Omental fat pad (tissue), 4 donors: ENCODE results near the gene LDLR. TPM values are rescaled to one million over a fixed set of nuclear protein-coding genes. Genes with fewer than 3 reads are reported as not detected.

ENCODE experiments used
- ATAC-seq: fragments of 150-250 bp; one replicate; pipeline ENCODE4 v1.9.1; 2016; ENCODE audit warnings: mild to moderate bottlenecking, moderate library complexity; ENCODE audit not compliant: low FRiP score
- DNase-seq: peaks from one replicate; pipeline ENCODE4 v3.0.0-alpha.2; 2019; ENCODE audit warnings: low spot score
- CTCF ChIP-seq, 3 donors: fragments of 450-650 bp; IDR thresholded peaks; one replicate each; pipeline ENCODE4 v1.5.1; 2016 to 2017; ENCODE audit warnings: antibody characterized with exemption in 3 of 3, mild to moderate bottlenecking in 3 of 3, moderate library complexity in 2 of 3
- total RNA-seq, 4 donors: library from RNA; depleted of rRNA; stranded (reverse); fragments of >200 nt; gene quantifications; one replicate each; pipeline ENCODE4 v1.1.0, GENCODE V29; 2016

The LDLR gene
- total RNA-seq, result 100 to 1,000 TPM in 2 of 4 donors, 10 to 100 TPM in 2; 21.2 to 397 (median 114) TPM

DNA sequence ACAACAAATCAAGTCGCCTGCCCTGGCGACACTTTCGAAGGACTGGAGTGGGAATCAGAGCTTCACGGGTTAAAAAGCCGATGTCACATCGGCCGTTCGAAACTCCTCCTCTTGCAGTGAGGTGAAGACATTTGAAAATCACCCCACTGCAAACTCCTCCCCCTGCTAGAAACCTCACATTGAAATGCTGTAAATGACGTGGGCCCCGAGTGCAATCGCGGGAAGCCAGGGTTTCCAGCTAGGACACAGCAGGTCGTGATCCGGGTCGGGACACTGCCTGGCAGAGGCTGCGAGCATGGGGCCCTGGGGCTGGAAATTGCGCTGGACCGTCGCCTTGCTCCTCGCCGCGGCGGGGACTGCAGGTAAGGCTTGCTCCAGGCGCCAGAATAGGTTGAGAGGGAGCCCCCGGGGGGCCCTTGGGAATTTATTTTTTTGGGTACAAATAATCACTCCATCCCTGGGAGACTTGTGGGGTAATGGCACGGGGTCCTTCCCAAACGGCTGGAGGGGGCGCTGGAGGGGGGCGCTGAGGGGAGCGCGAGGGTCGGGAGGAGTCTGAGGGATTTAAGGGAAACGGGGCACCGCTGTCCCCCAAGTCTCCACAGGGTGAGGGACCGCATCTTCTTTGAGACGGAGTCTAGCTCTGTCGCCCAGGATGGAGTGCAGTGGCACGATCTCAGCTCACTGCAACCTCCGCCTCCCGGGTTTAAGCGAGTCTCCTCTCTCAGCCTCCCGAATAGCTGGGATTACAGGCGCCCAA lies at the start of gene LDLR:
Gene LDLR, plus strand, starts transcription at position 210 of the 760 bp plus-strand sequence. Its CDS starts 86 bp downstream, at position 296.
- ATAC-seq (peak; percentile 46), DNase-seq (peak; percentile 67)
- no peak for TF ChIP-seq CTCF (IDR thresholded peaks at IDR 0.05)

GRCh38 chr19:11041194-11041593 lies 48.1 kb upstream of the LDLR start:
- DNase-seq (no peak), ATAC-seq (no peak)
- TF ChIP-seq CTCF (IDR thresholded peaks at IDR 0.05), result no peak

DNA sequence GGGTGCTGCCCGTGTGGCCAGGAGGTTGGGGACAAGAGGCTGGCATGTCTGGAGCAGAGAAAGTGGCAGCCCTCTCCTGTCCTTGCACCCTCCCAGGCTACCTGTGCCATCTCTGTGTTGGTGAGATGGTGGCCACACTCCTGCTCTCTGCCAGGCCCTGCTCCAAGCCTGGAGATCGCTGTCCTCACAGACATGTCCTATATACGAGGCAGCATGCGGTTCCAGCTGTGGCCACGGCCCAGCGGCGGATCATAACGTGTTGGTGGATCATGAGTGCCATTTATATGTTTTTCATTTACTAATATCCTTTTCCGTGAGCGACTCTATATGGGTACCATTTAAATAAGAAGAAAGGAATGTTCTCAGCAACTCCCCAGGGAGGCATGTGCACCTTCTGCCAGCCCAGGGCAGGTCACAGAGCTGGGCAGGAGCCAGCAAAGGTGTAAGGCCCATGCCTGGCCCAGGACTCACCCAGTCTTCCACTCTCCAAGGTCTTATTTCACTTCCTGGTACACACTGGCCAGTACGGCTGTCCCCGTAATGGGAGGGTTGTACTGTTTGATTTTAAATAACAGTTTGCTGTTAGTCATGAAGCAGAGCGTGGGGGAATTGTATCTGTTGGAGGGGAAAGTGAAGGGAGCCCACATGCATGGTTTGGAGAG lies 47.2 kb upstream of the LDLR start:
- no peak for ATAC-seq
- TF ChIP-seq CTCF (IDR thresholded peaks at IDR 0.05), result no peak
- no peak for DNase-seq

DNA sequence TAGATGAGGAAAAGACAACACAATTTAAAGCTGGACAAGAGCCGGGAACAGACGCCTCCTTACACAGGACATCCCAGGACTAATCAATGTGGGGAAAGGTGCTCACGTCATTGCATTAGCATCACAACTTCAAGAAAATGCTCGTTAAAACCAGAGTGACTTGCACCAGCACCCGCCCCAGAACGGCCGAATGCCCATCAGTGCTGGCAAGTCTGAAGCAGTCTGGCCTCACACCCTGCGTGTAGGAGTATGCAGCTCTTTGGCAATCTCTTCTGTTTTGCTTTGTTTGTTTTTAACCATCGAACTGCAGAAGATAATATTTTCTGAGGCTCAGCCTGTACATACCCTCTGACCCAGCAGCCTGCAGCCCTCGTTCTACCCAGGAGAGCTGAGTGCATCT lies 44.8 kb upstream of the LDLR start:
- no peak for TF ChIP-seq CTCF (IDR thresholded peaks at IDR 0.05)
- peak; percentile 66 for ATAC-seq
- no peak for DNase-seq

DNA sequence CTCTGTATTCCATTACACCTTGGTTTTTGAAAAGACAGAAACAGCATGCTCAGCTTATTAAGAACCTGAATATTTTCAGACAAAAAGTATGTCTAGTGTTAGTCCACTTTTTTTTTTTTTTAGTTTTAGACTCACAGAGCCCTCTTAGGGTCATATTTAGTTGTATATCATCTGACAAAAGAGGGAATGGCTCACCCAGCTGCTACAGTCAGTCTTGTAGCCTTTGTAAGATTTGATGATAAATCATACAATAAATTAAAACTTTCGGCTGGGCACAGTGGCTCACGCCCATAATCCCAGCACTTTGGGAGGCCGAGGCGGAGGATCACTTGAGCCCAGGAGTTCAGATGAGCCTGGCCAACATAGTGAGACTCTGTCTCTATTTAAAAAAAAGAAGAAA lies 43.7 kb upstream of the LDLR start:
- DNase-seq (no peak), ATAC-seq (no peak)
- TF ChIP-seq CTCF (IDR thresholded peaks at IDR 0.05), result no peak

DNA sequence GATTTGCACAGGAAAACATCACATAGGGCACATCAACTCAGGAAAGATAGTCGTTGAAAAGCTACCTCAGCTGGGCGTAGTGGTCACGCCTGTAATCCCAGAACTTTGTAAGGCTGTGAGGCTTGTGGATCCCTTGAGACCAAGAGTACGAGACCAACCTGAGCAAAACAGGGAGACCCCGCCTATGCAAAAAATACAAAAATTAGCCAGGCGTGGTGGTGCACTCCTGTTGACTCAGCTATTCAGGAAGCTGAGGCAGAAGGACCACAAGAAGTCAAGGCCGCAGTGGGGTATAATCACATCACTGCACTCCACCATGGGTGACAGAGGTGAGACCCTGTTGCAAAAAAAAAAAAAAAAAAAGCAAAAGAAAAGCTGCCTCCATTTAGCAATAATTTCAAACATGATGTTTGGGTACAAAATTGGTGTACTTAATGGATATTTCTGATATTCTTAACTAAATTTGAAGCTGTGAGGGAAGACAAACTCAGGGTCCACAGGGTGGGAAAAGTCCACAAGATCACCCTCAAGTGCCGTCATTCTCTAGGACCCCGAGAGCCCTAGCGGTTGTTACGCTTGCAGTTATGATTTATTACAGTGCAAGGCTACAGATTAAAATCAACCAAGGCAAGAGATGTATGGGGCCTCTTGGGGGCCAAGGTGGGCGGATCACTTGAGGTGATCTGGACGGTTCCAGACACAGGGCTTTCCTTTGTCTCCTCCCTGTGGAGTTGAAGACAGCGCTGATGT lies 42.5 kb upstream of the LDLR start:
- DNase-seq (no peak), ATAC-seq (no peak)
- TF ChIP-seq CTCF (IDR thresholded peaks at IDR 0.05), result no peak
